Measurements from ENCODE around the gene CPNE6. TPM values are rescaled to one million over a fixed set of nuclear protein-coding genes. Genes with fewer than 3 reads are reported as not detected.

The CPNE6 gene
- polyA plus RNA-seq, 1 experiment, result not detected

DNA sequence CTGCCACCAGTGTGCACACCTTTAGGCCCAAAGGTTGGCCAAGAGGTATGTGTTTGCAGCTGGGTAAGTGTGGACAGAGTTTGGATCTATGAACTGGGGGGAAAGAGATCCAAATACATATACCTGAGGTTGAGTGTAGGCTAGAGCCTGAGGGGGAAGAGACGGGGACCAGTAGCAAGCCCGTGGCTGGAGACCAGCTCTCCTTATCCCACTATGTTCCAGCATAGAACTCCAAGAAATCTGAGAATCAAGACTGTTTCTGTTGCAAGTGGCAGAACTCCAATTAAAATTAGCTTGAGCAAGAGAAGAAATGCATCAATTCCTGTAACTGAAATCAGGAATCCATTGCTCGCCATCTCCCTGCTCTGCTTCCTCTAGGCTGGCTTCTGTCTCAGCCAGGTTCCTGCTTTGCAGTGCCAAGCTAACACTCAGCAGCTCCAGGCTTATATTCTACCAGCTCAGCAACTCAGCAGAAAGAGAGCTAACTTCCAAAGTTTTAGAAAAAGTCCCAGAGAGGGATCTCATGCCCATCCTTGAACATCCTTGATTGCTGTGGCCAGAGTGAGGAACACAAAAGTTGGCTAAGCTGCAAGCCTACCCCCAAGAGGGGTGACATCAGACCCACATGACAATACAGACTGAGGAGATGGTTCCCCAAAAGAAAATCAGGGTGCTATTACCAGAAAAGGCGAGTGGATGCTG is 21.3 kb downstream of the CPNE6 start:
- POLR2A ChIA-PET, result no interaction called here

DNA sequence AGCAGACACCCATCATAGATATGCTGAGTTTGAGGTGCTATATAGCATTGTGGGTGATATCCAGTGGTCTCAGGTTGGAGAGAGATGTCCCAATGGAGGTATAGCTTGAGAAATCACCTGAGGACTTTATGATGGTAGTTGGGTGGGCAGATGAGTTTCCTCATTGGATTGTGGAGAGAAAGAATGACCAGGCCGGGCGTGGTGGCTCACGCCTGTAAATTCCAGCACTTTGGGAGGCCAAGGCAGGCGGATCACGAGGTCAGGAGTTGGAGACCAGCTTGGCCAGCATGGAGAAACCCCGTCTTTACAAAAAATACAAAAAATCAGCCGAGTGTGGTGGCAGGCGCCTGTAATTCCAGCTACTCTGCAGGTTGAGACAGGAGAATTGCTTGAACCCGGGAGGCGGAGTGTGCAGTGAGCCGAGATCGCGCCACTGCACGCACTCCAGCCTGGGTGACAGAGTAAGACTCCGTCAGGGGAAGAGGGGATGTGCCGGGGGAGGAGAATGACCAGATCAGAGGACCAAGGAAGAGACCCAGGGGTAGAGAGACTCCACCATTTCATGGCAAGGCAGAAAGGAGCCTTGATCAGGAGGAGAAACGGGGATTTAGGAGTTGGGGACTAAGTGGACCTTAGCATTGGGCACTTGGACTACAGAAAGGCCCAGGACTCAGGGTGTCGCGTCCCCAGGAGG is 22.0 kb downstream of the CPNE6 start:
- TF ChIP-seq, protein P1, sequence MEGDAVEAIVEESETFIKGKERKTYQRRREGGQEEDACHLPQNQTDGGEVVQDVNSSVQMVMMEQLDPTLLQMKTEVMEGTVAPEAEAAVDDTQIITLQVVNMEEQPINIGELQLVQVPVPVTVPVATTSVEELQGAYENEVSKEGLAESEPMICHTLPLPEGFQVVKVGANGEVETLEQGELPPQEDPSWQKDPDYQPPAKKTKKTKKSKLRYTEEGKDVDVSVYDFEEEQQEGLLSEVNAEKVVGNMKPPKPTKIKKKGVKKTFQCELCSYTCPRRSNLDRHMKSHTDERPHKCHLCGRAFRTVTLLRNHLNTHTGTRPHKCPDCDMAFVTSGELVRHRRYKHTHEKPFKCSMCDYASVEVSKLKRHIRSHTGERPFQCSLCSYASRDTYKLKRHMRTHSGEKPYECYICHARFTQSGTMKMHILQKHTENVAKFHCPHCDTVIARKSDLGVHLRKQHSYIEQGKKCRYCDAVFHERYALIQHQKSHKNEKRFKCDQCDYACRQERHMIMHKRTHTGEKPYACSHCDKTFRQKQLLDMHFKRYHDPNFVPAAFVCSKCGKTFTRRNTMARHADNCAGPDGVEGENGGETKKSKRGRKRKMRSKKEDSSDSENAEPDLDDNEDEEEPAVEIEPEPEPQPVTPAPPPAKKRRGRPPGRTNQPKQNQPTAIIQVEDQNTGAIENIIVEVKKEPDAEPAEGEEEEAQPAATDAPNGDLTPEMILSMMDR (IDR thresholded peaks at IDR 0.05; ENCODE audit: insufficient read depth, low read depth, low read length), result no peak
- ChIA-PET POLR2A (interaction anchor here (0.6 to 1.4 kb wide), 3 partner anchors 15 to 145 kb away, joined by 3 to 6 read pairs (median 4); partner anchors contain the start of genes DCAF11 and NRL), CTCF (interaction anchor here (0.7 to 13.0 kb wide), 8 partner anchors 9 to 78 kb away, joined by 3 to 200 read pairs (median 7); partner anchors contain the start of genes CARMIL3 and DCAF11)
- H3K36me3 ChIP-seq (ENCODE audit: control insufficient read depth, insufficient read depth, low read length), result peaks cover 10% of the 10 kb centered on the region
- H3K4me3 ChIP-seq (ENCODE audit: low read depth, low read length), result peak overlapping the region; percentile 82; the same call in 1 of the 2 replicates
- no peak for DNase-seq (ENCODE audit: low read depth)
- no peaks in the 10 kb centered on the region for H3K27me3 ChIP-seq (ENCODE audit: control insufficient read depth, insufficient read depth, low read length)

More for the DNA sequence above, 21.3 kb downstream of the CPNE6 start:
- TF ChIP-seq, protein P1 (IDR thresholded peaks at IDR 0.05; ENCODE audit: insufficient read depth, low read depth, low read length), result no peak
- no peaks in the 10 kb centered on the region for H3K27me3 ChIP-seq (ENCODE audit: control insufficient read depth, insufficient read depth, low read length)
- peaks cover 5% of the 10 kb centered on the region for H3K36me3 ChIP-seq (ENCODE audit: control insufficient read depth, insufficient read depth, low read length)
- no peak for DNase-seq (ENCODE audit: low read depth)
- H3K4me3 ChIP-seq (ENCODE audit: low read depth, low read length), result no peak overlapping the region
- CTCF ChIA-PET, result interaction anchor here (1.7 to 13.0 kb wide), 7 partner anchors 8 to 78 kb away, joined by 5 to 200 read pairs (median 7); partner anchors contain the start of gene CARMIL3

DNA sequence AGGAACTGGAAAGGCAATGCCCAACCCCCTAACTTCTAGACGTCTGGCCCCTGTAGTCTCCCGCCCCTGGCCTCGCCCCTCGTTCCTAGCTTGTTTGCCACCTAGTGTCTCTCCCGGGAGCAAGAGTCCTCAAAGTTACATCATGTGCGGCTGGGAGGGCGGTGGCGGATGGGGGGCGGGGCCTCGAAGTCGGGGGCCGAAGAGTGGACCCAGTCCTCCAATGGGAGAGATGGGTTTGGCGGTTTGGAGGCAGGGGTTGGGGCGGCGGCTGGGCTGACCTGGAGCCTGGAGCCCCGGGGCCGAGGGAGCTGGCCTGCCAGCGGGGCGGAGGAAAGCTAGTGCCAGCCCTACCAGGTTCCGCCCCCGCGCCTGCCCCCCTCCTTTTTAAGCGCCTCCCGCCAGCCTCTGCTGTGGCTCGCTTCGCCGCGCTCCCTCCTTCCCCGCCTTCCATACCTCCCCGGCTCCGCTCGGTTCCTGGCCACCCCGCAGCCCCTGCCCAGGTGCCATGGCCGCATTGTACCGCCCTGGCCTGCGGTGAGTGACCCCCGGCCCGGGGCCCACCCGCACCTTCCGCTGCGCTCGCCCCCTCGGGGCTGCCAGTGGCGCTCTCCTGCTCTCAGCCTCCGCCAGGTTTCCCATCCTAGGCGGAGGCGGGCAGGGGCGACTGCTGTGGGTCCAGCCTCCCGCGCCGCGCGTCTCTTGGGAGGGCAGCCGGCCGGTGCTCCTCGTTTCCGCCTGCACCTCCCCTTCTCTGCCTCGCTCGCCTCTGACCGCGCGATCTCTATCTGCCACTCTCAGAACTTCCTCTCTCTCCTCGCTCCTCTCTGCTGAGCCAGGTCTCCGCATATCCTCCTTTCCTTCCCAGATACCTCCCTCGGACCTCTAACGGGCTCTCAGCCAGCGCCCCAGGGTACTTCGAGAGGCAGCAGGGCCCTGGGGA is 22.8 kb downstream of the CPNE6 start, which contains the start of gene PCK2:
Gene PCK2, plus strand, starts transcription at position 411 of the 940 bp plus-strand sequence. Its CDS starts 95 bp downstream, at position 506.
- TF ChIP-seq, protein P1 (IDR thresholded peaks at IDR 0.05; ENCODE audit: insufficient read depth, low read depth, low read length), result peak; percentile 21; the same call in 1 of the 2 replicates
- no peaks in the 10 kb centered on the region for H3K27me3 ChIP-seq (ENCODE audit: control insufficient read depth, insufficient read depth, low read length)
- POLR2A ChIA-PET, result interaction anchor here (0.5 to 1.4 kb wide), 5 partner anchors 15 to 865 kb away, joined by 3 to 10 read pairs (median 4); partner anchors contain the start of genes DCAF11 and NRL
- DNase-seq (ENCODE audit: low read depth), result peak; percentile 84
- H3K36me3 ChIP-seq (ENCODE audit: control insufficient read depth, insufficient read depth, low read length), result peaks cover 17% of the 10 kb centered on the region
- CTCF ChIA-PET, result interaction anchor here (0.7 to 13.0 kb wide), 7 partner anchors 10 to 79 kb away, joined by 3 to 200 read pairs (median 7); partner anchors contain the start of gene DCAF11
- H3K4me3 ChIP-seq (ENCODE audit: low read depth, low read length), result peak within 1 kb of the TSS; percentile 82

DNA sequence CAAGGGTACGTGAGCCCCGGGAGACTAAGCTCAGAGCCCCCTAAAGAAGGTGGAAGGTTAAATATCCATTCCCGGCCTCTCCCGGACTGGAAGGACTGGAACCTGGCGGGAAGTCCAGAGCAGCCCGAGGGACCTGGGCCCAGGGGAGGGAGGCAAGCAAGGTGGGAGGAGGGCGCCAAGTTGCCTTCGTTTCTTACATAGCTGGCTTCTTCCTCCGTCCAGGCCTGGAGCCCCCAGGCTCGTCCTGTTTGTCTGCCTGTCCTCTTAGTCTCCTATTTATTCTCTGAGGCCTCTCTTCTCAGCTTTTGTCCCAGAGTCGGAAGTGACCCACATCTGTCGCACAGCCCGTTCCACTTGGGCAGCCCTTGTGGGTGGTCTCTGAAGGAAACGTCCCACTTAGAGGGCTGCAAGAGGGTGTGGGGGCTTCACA is 23.5 kb downstream of the CPNE6 start:
- H3K4me3 ChIP-seq (ENCODE audit: low read depth, low read length), result peak overlapping the region; percentile 82
- ChIA-PET CTCF (interaction anchor here (2.2 to 13.0 kb wide), 4 partner anchors 10 to 36 kb away, joined by 7 to 200 read pairs (median 105); no protein-coding TSS in a partner anchor), POLR2A (interaction anchor here (1.1 kb wide), 1 partner anchor 19 kb away, joined by 3 read pairs; no protein-coding TSS in a partner anchor)
- DNase-seq (ENCODE audit: low read depth), result no peak
- TF ChIP-seq, protein P1 (IDR thresholded peaks at IDR 0.05; ENCODE audit: insufficient read depth, low read depth, low read length), result no peak
- peaks cover 18% of the 10 kb centered on the region for H3K36me3 ChIP-seq (ENCODE audit: control insufficient read depth, insufficient read depth, low read length)
- no peaks in the 10 kb centered on the region for H3K27me3 ChIP-seq (ENCODE audit: control insufficient read depth, insufficient read depth, low read length)

All from BJ (cell line).